Progenitor cell of endocrine pancreas (in vitro differentiated cells): ENCODE data around the gene CEP43. TPM values are rescaled to one million over a fixed set of nuclear protein-coding genes. Genes with fewer than 3 reads are reported as not detected.

ENCODE experiments used
- DNase-seq: peaks from one replicate; pipeline ENCODE4 v3.0.0; 2021; ENCODE audit warnings: low spot score; ENCODE audit not compliant: unreplicated experiment
- H3K27ac Mint-ChIP-seq: 2 replicates; pipeline ENCODE4 v1.8.0; 2021; ENCODE audit warnings: mild to moderate bottlenecking, moderate library complexity, mixed read lengths
- H3K27me3 Mint-ChIP-seq: 2 replicates; pipeline ENCODE4 v1.8.0; 2021; ENCODE audit warnings: mixed read lengths
- H3K36me3 Mint-ChIP-seq: 2 replicates; pipeline ENCODE4 v1.8.0; 2022; ENCODE audit warnings: mixed read lengths; ENCODE audit not compliant: insufficient read depth
- H3K4me1 Mint-ChIP-seq: 2 replicates; pipeline ENCODE4 v1.8.0; 2021; ENCODE audit warnings: low read depth, mixed read lengths
- H3K4me3 Mint-ChIP-seq: 2 replicates; pipeline ENCODE4 v1.8.0; 2021; ENCODE audit warnings: low read depth, mild to moderate bottlenecking, moderate library complexity, mixed read lengths
- H3K9me3 Mint-ChIP-seq: 2 replicates; pipeline ENCODE4 v1.8.0; 2021; ENCODE audit warnings: low read depth, mixed read lengths
- CTCF ChIP-seq: fragments of 200-600 bp; sonication (generic); IDR thresholded peaks from one replicate; pipeline ENCODE4 v1.5.0; 2021; ENCODE audit warnings: antibody characterized with exemption, mild to moderate bottlenecking; ENCODE audit not compliant: unreplicated experiment
- total RNA-seq: library from RNA; stranded (reverse); gene quantifications from 2 replicates; pipeline ENCODE4 v1.2.1, GENCODE V29; 2021

The CEP43 gene
- total RNA-seq, 1 donor from 2014 or later, result 47.1 TPM

- TF ChIP-seq CTCF, result no peak
- peaks cover 16% of the 10 kb centered on the region for H3K36me3 Mint-ChIP-seq
- H3K9me3 Mint-ChIP-seq, result no peaks in the 10 kb centered on the region
- peaks cover 5% of the 10 kb centered on the region for H3K4me1 Mint-ChIP-seq
- H3K27me3 Mint-ChIP-seq, result peaks cover 2% of the 10 kb centered on the region
- no peak for DNase-seq
- no peak overlapping the region for H3K4me3 Mint-ChIP-seq
- H3K27ac Mint-ChIP-seq, result no peak overlapping the region
Observed at GRCh38 chr6:166952121-166952520, 47.1 kb upstream of the CEP43 start.

DNA sequence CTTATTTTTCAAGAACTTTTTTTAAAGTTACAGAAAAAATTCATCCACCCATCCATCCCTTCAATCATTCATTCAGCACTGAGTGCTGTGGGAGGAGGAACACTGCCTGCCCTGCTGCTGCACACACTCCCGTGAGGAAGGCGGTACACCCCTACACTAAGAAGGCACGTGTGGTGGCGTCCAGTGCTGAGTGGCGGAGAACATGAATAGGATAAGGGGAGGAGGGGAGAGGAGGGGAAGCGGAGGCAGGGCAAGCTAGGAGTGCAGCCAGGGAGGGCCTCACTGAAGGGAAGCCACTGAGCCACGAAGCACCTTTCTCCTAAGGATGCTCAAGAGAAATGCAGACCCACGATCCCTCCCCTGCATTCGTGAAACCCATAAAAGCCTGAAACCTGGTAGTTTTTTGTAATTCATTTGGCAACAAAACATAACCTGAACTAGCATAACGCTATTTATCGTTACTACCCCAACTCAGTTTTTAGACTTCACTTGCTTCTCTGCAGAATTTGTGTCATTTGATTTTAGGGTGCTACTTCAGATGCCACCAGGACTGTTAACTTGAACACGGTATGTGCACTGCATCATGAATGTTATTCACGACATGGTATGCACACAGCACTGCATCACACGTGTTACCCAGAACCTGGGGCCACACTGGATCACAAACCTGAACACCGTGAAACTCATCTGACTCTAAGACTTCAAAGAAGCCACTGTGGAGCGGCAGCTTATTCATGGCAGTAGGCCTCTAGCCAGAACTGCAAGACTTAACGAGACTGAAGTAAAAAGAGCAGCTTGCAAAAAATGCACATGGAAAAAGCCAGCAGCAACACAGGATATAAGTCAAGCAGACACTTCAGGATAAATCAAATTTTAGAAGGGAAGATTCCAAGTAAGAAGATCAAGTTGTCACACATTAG, 46.4 kb upstream of the CEP43 start:
- Mint-ChIP-seq H3K4me3 (no peak overlapping the region), H3K36me3 (peaks cover 14% of the 10 kb centered on the region), H3K27ac (no peak overlapping the region), H3K4me1 (peaks cover 7% of the 10 kb centered on the region), H3K27me3 (peaks cover 3% of the 10 kb centered on the region), H3K9me3 (no peaks in the 10 kb centered on the region)
- no peak for DNase-seq
- no peak for TF ChIP-seq CTCF

DNA sequence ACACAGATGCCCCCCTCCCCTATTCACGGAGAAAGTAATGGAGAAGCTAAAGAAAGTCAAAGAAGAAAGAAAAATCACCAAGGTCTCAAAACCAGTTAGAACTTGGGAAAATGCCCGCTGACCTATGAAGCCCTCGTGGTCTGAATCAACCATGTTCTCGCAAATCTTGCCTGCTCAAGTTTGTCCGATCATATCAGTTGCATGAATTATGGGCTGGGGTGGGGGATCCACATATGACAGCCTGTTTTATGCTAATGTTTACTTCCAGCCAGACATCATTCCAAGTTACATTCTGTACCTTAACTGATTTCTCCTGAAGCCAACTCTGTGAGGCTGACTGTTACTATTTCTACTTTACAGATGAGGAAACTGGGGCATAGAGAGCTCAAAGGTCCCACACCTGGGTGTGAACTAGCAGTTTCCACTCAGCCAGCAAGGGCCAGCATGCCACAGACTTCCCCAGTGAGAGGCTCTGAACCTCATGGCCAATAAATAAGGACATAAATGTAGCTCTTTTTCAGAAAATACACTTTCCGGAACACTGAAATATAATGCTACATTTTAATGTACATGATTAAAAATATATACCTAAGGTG, 45.0 kb upstream of the CEP43 start:
- no peak for TF ChIP-seq CTCF
- DNase-seq, result no peak
- Mint-ChIP-seq H3K4me1 (peaks cover 7% of the 10 kb centered on the region), H3K36me3 (peaks cover 14% of the 10 kb centered on the region), H3K27me3 (peaks cover 16% of the 10 kb centered on the region), H3K9me3 (no peaks in the 10 kb centered on the region), H3K4me3 (peak overlapping the region; percentile 53), H3K27ac (no peak overlapping the region)

GRCh38 chr6:166955121-166955864, 43.9 kb upstream of the CEP43 start:
- peak overlapping the region; percentile 74 for H3K4me3 Mint-ChIP-seq
- H3K4me1 Mint-ChIP-seq, result peaks cover 7% of the 10 kb centered on the region
- no peaks in the 10 kb centered on the region for H3K9me3 Mint-ChIP-seq
- no peak for DNase-seq
- no peak for TF ChIP-seq CTCF
- H3K36me3 Mint-ChIP-seq, result peaks cover 10% of the 10 kb centered on the region
- peak overlapping the region; percentile 92 for H3K27ac Mint-ChIP-seq
- H3K27me3 Mint-ChIP-seq, result peaks cover 25% of the 10 kb centered on the region

DNA sequence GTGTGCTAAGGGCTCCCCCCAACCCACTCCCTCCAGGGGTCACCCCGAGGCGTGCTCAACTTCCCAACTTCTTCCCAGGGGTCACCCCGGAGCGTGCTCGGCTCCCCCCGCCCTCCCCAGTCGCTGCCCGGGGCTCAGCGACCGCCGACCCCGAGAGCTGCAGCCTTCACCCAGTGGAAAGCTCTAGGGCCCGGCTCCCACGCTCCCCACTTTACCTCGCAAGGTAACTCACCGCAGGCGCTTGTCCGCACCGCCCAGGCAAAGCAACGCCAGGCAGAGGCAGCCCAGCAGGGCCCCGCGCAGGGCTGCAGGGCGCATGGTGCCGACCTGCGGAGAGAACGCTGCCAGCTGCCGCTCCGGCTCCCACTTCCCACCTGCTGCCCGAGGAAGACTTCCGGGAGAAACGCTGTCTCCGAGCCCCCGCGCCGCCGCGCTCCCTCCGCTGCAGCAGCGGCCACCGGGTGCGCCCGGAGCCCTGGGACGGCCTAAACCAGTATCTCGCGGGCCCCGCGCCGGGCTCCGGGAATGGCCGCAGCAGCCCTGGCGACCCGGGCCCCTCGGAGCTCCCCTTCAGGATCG, 43.2 kb upstream of the CEP43 start:
- TF ChIP-seq CTCF, result no peak
- Mint-ChIP-seq H3K27ac (peak overlapping the region; percentile 92), H3K4me3 (peak overlapping the region; percentile 74), H3K9me3 (no peaks in the 10 kb centered on the region), H3K36me3 (peaks cover 5% of the 10 kb centered on the region), H3K4me1 (peaks cover 7% of the 10 kb centered on the region), H3K27me3 (peaks cover 27% of the 10 kb centered on the region)
- no peak for DNase-seq
